GDM1 (cell line): Measurements from ENCODE around the gene DLAT.
A peak's percentile ranks its signal among the peaks of the same experiment; 100 is the strongest.
"Not testable (repeated sequence)": the region's sequence is repeated elsewhere in the genome, so short reads cannot be mapped to it uniquely, and the experiment has no call there.

ENCODE experiments used
- DNase-seq: peaks from one replicate; lab custom pipeline; 2025; lab: John Stamatoyannopoulos, UW

Gene DLAT

GRCh38 chr11:112005422-112006094 lies 19.6 kb upstream of the DLAT start:
- no peak for DNase-seq

DNA sequence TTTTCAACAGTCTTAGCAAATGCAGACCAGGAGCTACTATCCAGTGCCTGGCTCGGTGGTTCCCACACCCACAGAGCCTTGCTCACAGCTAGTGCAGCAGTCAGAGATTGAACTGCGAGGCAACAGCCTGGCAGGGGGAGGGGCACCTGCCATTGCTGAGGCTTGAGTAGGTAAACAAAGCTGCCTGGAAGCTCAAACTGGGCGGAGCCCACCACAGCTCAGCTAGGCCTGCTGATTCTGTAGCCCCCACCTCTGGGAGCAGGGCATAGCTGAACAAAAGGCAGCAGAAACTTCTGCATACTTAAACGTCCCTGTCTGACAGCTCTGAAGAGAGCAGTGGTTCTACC lies 19.1 kb upstream of the DLAT start:
- DNase-seq, result not testable (repeated sequence)

- not testable (repeated sequence) for DNase-seq
Observed at GRCh38 chr11:112011451-112011850, 13.8 kb upstream of the DLAT start.

DNA sequence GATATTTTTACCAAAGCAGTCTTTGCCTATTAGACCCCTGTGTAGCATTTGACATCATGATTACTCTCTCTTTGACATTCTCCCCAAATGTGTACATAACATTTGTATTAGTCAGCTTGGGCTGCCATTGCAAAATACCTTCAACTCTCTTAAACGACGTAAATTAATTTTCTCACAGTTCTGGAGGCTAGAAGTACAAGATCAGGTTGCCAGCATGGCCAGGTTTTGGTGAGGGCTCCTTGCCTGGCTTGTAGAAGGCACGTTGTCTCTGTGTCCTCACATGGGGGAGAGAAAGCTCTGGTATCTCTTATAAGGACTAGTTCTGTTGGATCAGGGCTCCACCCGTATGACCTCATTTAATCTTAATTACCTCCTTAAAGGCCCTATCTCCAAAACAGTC lies 12.3 kb upstream of the DLAT start:
- DNase-seq, result no peak

DNA sequence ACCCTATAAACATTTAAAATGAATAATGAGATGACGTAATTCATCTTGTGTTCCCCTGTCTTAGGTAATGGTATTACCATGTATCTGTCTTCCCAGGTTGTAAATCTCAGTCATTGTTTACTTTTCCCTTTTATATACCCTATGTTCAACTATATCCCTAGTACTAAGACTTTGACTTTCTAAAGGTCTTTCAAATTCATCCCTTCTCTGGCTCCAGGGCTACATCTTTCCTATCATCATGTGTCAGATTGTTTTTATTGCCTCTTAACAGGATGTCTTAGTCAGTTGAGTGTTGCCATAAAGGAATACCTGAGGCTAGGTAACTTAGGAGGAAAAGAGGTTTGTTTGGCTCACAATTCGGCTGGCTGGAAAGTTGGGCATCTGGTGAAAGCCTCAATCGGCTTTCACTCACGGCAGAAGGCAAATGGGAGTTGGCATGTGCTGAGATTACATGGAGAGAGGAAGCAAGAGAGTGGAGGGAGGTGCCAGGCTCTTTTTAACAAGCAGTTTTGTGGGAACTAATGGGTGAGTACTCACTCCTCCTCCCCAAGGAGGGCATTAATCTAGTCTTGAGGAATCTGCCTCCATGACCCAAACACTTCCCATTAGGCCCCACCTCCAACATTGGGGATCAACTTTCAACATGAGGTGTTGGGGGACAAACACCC lies 11.6 kb upstream of the DLAT start:
- DNase-seq, result no peak

- DNase-seq, result no peak
Observed at GRCh38 chr11:112016088-112016764, 9.0 kb upstream of the DLAT start.

DNA sequence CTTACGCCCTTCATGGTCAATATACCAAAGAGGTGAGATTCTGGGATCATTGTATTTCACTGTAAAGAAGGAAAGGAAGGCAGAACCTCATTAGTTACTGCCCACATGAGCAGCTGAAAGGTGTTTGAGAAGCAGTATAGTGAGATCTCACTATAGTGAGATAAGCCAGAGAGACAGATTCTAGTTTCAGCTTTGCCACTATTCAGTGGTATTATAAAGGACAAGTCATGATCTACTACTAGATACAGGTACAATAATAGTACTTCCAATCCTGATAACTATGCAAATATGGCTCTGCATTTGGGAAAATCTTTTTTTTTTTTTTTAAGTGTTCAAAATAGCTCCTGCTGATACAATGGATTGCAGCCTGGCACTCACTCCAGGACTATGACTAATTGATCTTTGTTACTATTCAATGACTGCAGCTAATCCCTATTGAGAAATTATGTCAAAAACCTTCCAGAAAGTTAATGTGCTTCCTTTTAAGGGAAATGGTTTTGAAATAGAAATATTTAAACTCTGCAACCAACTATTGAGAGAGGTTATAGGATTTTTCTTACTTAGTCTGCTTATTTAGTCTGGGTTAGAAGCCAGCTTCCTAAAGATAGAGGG lies 8.3 kb upstream of the DLAT start:
- DNase-seq, result no peak

DNA sequence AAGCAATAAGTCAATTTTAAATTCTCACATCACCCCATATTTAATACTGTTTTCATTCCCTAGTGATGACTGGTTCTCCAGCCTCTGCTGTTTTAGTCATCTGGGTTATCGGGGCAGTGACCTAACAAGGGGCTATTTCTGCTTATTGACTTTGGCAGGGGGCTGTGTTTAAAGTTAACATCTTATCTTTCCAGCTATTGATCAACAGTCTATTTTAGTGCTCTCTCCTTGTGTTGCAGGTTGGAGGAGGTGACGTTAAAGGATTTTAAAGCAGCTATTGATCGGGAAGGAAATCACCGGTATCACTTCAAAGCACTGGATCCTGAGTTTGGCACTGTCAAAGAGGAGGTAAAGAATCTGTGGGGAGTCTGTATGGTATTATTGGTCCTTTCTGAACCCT lies 7.7 kb upstream of the DLAT start:
- DNase-seq, result no peak

DNA sequence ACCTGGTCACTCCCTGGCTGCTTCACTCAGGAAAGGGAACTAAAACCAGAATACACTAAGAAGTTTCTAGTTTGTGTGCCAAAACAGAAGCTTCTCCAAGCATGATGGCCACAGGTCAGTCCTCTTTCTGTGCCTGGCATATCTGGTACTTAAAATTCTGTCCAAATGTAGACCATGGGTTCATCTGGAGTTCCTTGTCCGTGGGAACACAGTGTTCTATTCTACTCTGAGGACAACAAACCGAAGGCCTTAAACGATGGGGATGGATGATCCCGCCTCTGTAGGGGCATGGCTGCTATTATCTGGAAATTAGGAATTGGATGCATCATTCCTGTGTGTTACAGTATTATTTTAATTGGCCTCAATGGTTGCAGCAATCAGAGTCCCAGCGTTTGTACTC lies 6.1 kb upstream of the DLAT start:
- no peak for DNase-seq

DNA sequence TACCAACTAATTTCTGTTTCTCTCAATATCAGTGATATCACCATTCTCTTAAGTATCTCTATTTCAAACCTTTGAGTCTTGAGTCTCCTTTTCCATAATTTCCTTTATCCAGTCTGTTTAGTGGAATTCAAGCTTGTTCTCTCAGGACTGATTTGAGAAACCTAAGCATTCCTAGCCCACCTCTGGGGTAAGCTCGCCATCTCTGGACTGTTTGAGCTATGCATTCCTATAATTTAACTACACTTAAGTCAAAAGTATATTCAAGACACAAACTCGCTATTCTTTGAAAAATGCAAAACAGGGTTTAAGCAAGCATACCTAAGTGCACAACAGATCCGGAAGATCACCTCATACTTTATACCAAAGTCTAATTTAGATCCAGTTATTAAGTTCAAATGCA lies 2.1 kb upstream of the DLAT start:
- DNase-seq, result no peak

- peak; percentile 8 for DNase-seq
Observed at GRCh38 chr11:112024178-112024772, 933 bp upstream of the DLAT start.

DNA sequence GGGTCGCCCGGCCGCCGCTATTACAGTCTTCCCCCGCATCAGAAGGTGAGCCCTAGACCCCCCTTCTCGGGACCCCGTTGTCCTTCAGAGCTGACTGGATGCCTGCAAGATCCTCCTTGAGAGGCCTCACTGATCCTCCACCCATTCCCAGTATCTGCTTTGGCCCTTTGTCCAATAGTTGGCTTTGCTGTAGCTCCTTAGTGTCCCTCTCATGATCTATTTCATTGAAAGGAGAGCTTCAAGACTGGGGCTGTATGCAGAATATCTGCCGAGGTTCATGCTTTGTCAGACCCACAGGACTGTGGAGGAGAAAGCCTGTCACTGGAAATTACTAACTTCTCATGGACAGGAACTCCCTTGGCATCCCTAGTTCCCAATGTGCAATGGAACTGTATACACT lies 499 bp downstream of the DLAT start:
- no peak for DNase-seq

DNA sequence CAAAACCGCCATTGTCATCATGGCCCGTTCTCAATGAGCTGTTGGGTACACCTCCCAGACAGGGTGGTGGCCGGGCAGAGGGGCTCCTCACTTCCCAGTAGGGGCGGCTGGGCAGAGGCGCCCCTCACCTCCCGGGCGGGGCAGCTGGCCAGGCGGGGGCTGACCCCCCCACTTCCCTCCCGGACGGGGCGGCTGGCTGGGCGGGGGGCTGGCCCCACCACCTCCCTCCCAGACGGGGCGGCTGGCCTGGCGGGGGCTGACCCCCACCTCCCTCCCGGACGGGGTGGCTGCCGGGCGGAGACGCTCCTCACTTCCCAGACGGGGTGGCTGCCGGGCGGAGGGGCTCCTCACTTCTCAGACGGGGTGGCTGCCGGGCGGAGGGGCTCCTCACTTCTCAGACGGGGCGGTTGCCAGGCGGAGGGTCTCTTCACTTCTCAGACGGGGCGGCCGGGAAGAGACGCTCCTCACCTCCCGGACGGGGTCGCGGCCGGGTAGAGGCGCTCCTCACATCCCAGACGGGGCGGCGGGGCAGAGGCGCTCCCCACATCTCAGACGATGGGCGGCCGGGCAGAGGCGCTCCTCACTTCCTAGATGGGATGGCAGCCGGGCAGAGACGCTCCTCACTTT lies 1.7 kb downstream of the DLAT start:
- not testable (repeated sequence) for DNase-seq

DNA sequence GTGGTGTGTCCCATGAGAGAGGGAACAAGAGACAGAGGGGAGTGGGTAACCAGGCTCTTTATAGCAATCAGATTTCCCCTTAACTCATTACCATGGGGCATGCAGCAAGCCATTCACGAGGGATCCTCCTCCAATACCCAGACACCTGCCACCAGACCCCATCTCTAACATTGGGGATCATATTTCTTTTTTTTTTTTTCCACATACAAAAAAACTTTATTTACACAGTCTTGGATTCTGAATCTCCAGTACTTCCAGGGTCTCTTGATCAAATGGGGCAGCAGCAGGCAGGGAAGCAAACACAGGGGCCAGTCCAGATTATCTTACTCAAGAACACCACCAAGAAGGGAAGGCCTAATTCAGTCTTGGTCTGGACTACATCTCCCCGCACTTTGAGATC lies 4.3 kb downstream of the DLAT start:
- DNase-seq, result no peak

DNA sequence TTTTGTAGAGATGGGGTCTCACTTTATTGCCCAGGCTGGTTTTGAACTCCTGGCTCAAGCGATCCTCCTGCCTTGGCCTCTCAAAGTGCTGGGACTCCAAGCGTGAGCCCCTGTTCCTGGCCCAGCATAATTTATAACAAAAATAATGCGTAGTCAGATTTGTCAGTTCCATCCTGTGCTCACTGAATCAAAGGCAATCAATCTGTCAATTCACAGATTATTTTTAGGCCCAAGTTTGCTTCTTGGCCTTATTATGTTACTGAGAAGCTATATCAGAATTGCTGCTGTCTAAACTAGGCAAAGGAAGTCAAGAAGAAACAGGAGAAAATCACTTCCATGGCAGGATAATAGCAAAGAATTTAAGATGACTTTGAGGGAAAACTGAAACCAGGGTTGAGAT lies 8.7 kb downstream of the DLAT start:
- DNase-seq, result no peak

- DNase-seq, result no peak
Observed at GRCh38 chr11:112037527-112037926, 12.3 kb downstream of the DLAT start.

GRCh38 chr11:112042161-112042960 lies 17.2 kb downstream of the DLAT start:
- DNase-seq, result peak; percentile 1

DNA sequence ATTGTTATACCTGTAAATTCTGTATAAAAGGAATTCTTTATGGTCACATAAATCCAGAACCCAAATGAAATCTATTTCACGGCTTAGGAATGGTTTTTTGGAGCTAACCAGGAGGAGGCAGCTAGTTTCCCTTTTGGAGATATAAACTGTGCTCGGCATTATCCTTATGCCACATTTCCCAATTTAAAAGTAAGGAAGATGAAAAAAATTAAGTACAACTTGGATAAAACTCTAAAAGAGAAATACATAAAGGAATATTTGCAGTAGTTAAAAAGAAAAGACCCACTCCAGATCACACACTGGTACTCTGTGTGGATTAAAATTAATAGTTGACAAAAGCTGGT lies 17.7 kb downstream of the DLAT start:
- no peak for DNase-seq

DNA sequence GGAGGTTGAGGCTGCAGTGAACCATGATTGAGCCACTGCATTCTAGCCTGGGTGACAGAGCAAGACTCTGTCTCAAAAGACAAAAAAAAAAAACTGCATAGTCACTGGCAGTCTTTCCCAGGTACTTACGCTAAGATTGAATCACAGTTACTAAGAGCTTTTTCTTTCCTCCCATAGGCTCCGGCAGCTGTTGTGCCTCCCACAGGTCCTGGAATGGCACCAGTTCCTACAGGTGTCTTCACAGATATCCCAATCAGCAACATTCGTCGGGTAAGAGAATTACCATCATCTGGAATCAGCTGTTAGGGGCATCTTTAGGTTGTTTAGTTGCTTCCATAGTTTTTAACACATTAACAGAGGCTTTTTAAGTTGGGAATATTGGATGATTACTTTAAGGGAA lies 19.8 kb downstream of the DLAT start:
- no peak for DNase-seq

- DNase-seq, result not testable (repeated sequence)
Observed at GRCh38 chr11:112046647-112047046, 21.4 kb downstream of the DLAT start.

DNA sequence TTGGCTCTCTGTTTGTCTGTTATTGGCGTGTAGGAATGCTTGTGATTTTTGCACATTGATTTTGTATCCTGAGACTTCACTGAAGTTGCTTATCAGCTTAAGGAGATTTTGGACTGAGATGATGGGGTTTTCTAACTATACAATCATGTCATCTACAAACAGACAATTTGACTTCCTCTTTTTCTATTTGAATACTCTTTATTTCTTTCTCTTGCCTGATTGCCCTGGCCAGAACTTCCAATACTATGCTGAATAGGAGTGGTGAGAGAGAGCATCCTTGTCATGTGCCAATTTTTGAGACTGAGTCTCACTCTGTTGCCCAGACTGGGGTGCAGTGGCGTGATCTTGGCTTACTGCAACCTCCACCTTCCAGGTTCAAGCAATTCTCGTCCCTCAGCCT lies 23.0 kb downstream of the DLAT start:
- not testable (repeated sequence) for DNase-seq
